Liver (tissue), 2 donors: ENCODE measurements around the gene NR6A1.

ENCODE experiments used
- CTCF ChIP-seq: fragments of 150-350 bp; IDR thresholded peaks from 2 replicates; pipeline ENCODE4 v1.5.1; 2017; ENCODE audit warnings: improper control_type of control experiment, low read depth, low read length; ENCODE audit not compliant: missing input control
- FOXA1 ChIP-seq: IDR thresholded peaks from 2 replicates; pipeline ENCODE4 v1.6.1; 2016; ENCODE audit warnings: antibody characterized with exemption
- donor health status: healthy.

GRCh38 chr9:124698265-124698664, 72.8 kb downstream of the NR6A1 start:
- TF ChIP-seq CTCF (no peak), FOXA1 (no peak)
